M059J (cell line): ENCODE results near the gene INPP5D. TPM values are rescaled to one million over a fixed set of nuclear protein-coding genes. Genes with fewer than 3 reads are reported as not detected.
"Not testable (repeated sequence)": the region's sequence is repeated elsewhere in the genome, so short reads cannot be mapped to it uniquely, and the experiment has no call there.

ENCODE experiments used
- DNase-seq: peaks from one replicate; pipeline ENCODE4 v3.0.0-alpha.2; 2012; ENCODE audit warnings: low read depth
- total RNA-seq: library from RNA; depleted of rRNA; stranded (reverse); fragments of >200 nt; shearing (Covaris generic); gene quantifications from 2 replicates; pipeline ENCODE4 v1.2.3, GENCODE V29; 2014; rRNA removed

The INPP5D gene
- total RNA-seq, result not detected in 2 replicates

- no peak for DNase-seq
Measured at GRCh38 chr2:233059797-233060500, at the start of gene INPP5D. INPP5D (plus strand) TSS chr2:233060342; CDS start chr2:233060479, 137 bp downstream.

- DNase-seq, result no peak
Measured at GRCh38 chr2:233010569-233011267, 49.4 kb upstream of the INPP5D start.

- no peak for DNase-seq
Measured at GRCh38 chr2:233011268-233011650, 48.9 kb upstream of the INPP5D start.

- no peak for DNase-seq
Measured at GRCh38 chr2:233011702-233012131, 48.4 kb upstream of the INPP5D start.

- DNase-seq, result no peak
Measured at GRCh38 chr2:233012301-233012971, 47.7 kb upstream of the INPP5D start.

- no peak for DNase-seq
Measured at GRCh38 chr2:233013027-233013461, 47.1 kb upstream of the INPP5D start, which contains the start of gene NGEF. NGEF (minus strand) TSS chr2:233013256; CDS start chr2:232974890, 38,366 bp downstream.

GRCh38 chr2:233013650-233014049 lies 46.5 kb upstream of the INPP5D start:
- DNase-seq, result no peak

GRCh38 chr2:233015019-233015645 lies 45.0 kb upstream of the INPP5D start:
- DNase-seq, result no peak

- no peak for DNase-seq
Measured at GRCh38 chr2:233017947-233018346, 42.2 kb upstream of the INPP5D start.

- DNase-seq, result not testable (repeated sequence)
Measured at GRCh38 chr2:233019610-233020009, 40.5 kb upstream of the INPP5D start.

GRCh38 chr2:233020454-233020853 lies 39.7 kb upstream of the INPP5D start:
- DNase-seq, result no peak

GRCh38 chr2:233021771-233022170 lies 38.4 kb upstream of the INPP5D start:
- DNase-seq, result peak; percentile 56

GRCh38 chr2:233022561-233022960 lies 37.6 kb upstream of the INPP5D start:
- no peak for DNase-seq

GRCh38 chr2:233023007-233023760 lies 37.0 kb upstream of the INPP5D start:
- DNase-seq, result no peak

GRCh38 chr2:233023761-233024410 lies 36.3 kb upstream of the INPP5D start:
- DNase-seq, result no peak

GRCh38 chr2:233025706-233026105 lies 34.4 kb upstream of the INPP5D start:
- DNase-seq, result no peak

- DNase-seq, result peak; percentile 90
Measured at GRCh38 chr2:233026198-233026813, 33.8 kb upstream of the INPP5D start.

GRCh38 chr2:233029321-233029720 lies 30.8 kb upstream of the INPP5D start:
- peak; percentile 48 for DNase-seq

GRCh38 chr2:233031556-233032500 lies 28.3 kb upstream of the INPP5D start:
- DNase-seq, result no peak
